ENCODE measurements around the gene OR56B4. TPM values are rescaled to one million over a fixed set of nuclear protein-coding genes. Genes with fewer than 3 reads are reported as not detected.
A peak's percentile ranks its signal among the peaks of the same experiment; 100 is the strongest.

Gene OR56B4
- total and polyA plus RNA-seq, 12 donors, result not detected

- ATAC-seq (no peak), DNase-seq (no peak)
- Histone ChIP-seq H3K4me3 (no peak overlapping the region), H3K27me3 (no peaks in the 10 kb centered on the region), H3K9me3 (peaks cover 0 to 7% (median 0%) of the 10 kb centered on the region in 11 donors), H3K36me3 (no peaks in the 10 kb centered on the region), H3K27ac (no peak overlapping the region), H3K4me1 (peaks cover 0 to 28% (median 9%) of the 10 kb centered on the region in 9 donors)
- TF ChIP-seq CTCF (IDR thresholded peaks at IDR 0.05), result no peak
- intact Hi-C loops (cut with DNase I), result no loop called here
- 35 to 54% methylated on average over 1 of the region's 1 CpG for WGBS, 2 donors
Observed at GRCh38 chr11:6094186-6094585, 13.3 kb upstream of the OR56B4 start.

- 88 to 90% methylated on average over 2 of the region's 2 CpGs for whole genome bisulfite sequencing, 2 donors
- no peaks in the 10 kb centered on the region for H3K27me3 ChIP-seq
- H3K27ac ChIP-seq, result no peak overlapping the region
- H3K36me3 ChIP-seq, result no peaks in the 10 kb centered on the region
- no peak for TF ChIP-seq CTCF (IDR thresholded peaks at IDR 0.05)
- H3K9me3 ChIP-seq, result peaks cover 0 to 7% (median 0%) of the 10 kb centered on the region in 11 donors
- ATAC-seq, result no peak
- H3K4me3 ChIP-seq, result no peak overlapping the region
- H3K4me1 ChIP-seq, result peaks cover 0 to 28% (median 9%) of the 10 kb centered on the region in 9 donors
- DNase-seq, result no peak
- intact Hi-C loops (cut with DNase I), result no loop called here
Observed at GRCh38 chr11:6095798-6096197, 11.7 kb upstream of the OR56B4 start.

DNA sequence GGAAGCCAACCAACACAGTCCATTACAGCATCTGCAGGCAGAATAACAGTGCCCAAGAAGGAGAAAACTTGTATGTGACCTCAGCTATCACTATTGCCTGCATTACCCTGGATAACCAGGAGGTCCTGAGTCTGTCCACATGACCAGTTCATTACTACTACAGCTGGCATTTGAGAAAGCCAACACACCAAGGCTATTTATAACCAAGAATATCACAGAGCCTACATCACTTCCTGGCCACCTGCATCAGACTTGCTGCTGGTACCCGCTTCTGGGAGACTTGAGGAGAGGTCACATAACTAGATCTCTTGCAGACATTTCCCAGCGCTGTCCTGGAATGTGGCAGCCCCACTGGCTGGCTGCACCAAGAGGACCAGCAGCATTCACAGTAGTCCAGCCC, 11.1 kb upstream of the OR56B4 start:
- Histone ChIP-seq H3K9me3 (peaks cover 0 to 7% (median 0%) of the 10 kb centered on the region in 11 donors), H3K27ac (no peak overlapping the region), H3K36me3 (no peaks in the 10 kb centered on the region), H3K4me3 (no peak overlapping the region), H3K4me1 (peaks cover 0 to 28% (median 9%) of the 10 kb centered on the region in 9 donors), H3K27me3 (no peaks in the 10 kb centered on the region)
- no peak for TF ChIP-seq CTCF (IDR thresholded peaks at IDR 0.05)
- peak in 1 of 2 donors; percentile 13 for DNase-seq
- intact Hi-C loops (cut with DNase I), result no loop called here
- ATAC-seq, result peak; percentile 35 to 81 (median 53)
- WGBS, 2 donors, result 19 to 33% methylated on average over 2 of the region's 2 CpGs

- Histone ChIP-seq H3K36me3 (no peaks in the 10 kb centered on the region), H3K4me3 (no peak overlapping the region), H3K27me3 (no peaks in the 10 kb centered on the region), H3K4me1 (peaks cover 0 to 22% (median 9%) of the 10 kb centered on the region in 9 donors), H3K9me3 (no peaks in the 10 kb centered on the region), H3K27ac (no peak overlapping the region)
- 69 to 78% methylated on average over 2 of the region's 2 CpGs for WGBS, 2 donors
- DNase-seq (no peak), ATAC-seq (no peak)
- no peak for TF ChIP-seq CTCF (IDR thresholded peaks at IDR 0.05)
- intact Hi-C loops (cut with DNase I), result no loop called here
Observed at GRCh38 chr11:6099577-6099976, 7.9 kb upstream of the OR56B4 start.

Measured in heart right ventricle (tissue), 16 donors.